Ovary (tissue), 3 donors: Measurements from ENCODE around the gene FOXD2.

Source experiments
- EP300 ChIP-seq: sonication (generic); formaldehyde crosslinking; IDR thresholded peaks from one replicate; pipeline ENCODE4 v1.6.1; 2017; ENCODE audit warnings: antibody characterized with exemption
- POLR2A ChIP-seq: fragments of 450-650 bp; IDR thresholded peaks from one replicate; pipeline ENCODE4 v1.6.1; 2017; ENCODE audit warnings: antibody characterized with exemption, mild to moderate bottlenecking, moderate library complexity
- TF ChIP-seq, protein P1 (sequence below), 3 donors: fragments of 450-650 bp in 2 of 3; fragments of 200-600 bp in 1 of 3; IDR thresholded peaks; one replicate each; pipeline versions ENCODE4 v1.5.1 to v1.8.0; 2016 to 2022; ENCODE audit warnings: antibody characterized with exemption in 3 of 3, mild to moderate bottlenecking in 1 of 3
- donor health status: DM: no; HTN: no; CAD: no.

DNA sequence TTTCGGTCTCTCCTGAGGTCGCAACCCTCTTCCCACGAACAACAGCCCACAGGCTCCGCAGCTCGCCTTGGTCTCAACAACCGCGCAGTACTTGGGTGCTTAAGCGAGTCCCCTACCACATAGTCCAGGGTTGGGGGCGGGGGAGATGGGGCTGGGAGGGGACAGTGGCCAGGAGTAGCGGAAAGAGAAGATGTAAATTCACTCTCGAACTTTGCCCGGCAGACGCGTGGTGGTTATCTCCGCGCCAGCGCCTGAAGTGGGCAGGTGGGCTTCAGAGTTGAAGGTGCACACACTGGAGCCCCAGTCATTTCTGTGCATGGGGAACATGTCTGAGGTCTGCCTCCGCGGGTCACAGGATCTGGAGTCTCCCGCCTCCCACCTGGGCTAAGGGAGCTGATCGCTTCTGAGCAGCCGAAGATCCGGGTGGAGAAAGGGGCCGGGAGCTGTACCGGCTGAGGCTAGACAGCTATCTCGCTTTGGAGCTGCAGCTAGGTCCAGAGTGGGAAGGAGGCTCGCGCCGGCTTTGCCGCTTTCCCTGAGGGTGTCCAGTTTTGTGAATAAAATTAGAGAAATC, 4.3 kb upstream of the FOXD2 start:
- no peak for TF ChIP-seq POLR2A
- TF ChIP-seq, protein P1, sequence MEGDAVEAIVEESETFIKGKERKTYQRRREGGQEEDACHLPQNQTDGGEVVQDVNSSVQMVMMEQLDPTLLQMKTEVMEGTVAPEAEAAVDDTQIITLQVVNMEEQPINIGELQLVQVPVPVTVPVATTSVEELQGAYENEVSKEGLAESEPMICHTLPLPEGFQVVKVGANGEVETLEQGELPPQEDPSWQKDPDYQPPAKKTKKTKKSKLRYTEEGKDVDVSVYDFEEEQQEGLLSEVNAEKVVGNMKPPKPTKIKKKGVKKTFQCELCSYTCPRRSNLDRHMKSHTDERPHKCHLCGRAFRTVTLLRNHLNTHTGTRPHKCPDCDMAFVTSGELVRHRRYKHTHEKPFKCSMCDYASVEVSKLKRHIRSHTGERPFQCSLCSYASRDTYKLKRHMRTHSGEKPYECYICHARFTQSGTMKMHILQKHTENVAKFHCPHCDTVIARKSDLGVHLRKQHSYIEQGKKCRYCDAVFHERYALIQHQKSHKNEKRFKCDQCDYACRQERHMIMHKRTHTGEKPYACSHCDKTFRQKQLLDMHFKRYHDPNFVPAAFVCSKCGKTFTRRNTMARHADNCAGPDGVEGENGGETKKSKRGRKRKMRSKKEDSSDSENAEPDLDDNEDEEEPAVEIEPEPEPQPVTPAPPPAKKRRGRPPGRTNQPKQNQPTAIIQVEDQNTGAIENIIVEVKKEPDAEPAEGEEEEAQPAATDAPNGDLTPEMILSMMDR (IDR thresholded peaks at IDR 0.05) = no peak
- no peak for TF ChIP-seq EP300
